SU-DHL-6 (cell line): ENCODE results near the gene ARIH1.

ENCODE experiments used
- EZH2phosphoT487 ChIP-seq: fragments of 200-600 bp; sonication (generic), shearing (Covaris generic); conservative IDR thresholded peaks from 2 replicates; pipeline ENCODE4 v1.6.1; 2018; ENCODE audit warnings: mild to moderate bottlenecking, antibody characterized with exemption, low read length, moderate library complexity, mixed read lengths
- TF ChIP-seq, protein P1 (sequence below): fragments of 200-600 bp; sonication (generic); IDR thresholded peaks from one replicate; pipeline ENCODE4 v1.5.1; 2017; ENCODE audit warnings: antibody characterized with exemption, mild to moderate bottlenecking, low read length, moderate library complexity; ENCODE audit not compliant: insufficient read depth, poor library complexity, severe bottlenecking

DNA sequence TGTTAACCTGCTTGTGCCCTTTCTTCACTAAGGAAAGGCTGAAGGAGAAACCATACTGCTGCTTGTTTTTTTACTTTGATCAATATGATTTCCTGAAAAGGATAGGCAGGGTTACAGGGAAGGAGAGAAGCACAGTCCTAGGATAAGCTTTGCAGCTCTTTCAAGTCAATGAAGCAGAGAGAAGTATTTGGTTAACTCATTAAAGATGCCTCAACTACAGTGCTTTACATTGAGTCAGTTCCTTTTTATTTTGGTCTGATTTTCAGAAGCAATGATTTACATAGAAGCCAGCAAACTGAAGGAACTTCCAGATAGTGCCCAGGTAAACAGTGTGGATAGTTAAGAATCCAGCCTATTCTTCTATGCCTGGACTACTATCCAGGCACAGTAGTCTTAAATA is 64.8 kb downstream of the ARIH1 start:
- TF ChIP-seq, protein P1, sequence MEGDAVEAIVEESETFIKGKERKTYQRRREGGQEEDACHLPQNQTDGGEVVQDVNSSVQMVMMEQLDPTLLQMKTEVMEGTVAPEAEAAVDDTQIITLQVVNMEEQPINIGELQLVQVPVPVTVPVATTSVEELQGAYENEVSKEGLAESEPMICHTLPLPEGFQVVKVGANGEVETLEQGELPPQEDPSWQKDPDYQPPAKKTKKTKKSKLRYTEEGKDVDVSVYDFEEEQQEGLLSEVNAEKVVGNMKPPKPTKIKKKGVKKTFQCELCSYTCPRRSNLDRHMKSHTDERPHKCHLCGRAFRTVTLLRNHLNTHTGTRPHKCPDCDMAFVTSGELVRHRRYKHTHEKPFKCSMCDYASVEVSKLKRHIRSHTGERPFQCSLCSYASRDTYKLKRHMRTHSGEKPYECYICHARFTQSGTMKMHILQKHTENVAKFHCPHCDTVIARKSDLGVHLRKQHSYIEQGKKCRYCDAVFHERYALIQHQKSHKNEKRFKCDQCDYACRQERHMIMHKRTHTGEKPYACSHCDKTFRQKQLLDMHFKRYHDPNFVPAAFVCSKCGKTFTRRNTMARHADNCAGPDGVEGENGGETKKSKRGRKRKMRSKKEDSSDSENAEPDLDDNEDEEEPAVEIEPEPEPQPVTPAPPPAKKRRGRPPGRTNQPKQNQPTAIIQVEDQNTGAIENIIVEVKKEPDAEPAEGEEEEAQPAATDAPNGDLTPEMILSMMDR = no peak
- TF ChIP-seq EZH2phosphoT487 = no peak
